ENCODE measurements around the gene USP44. TPM values are rescaled to one million over a fixed set of nuclear protein-coding genes. Genes with fewer than 3 reads are reported as not detected.
"Not testable (repeated sequence)": the region's sequence is repeated elsewhere in the genome, so short reads cannot be mapped to it uniquely, and the experiment has no call there.

The USP44 gene
- total RNA-seq, 1 experiment from 2014 or later: not detected

GRCh38 chr12:95492462-95492861 is 58.8 kb downstream of the USP44 start:
- Mint-ChIP-seq H3K27me3 (ENCODE audit: insufficient read depth, unreplicated experiment) (no peaks in the 10 kb centered on the region), H3K9me3 (ENCODE audit: unreplicated experiment) (no peaks in the 10 kb centered on the region), H3K4me1 (ENCODE audit: insufficient read depth, unreplicated experiment) (no peaks in the 10 kb centered on the region), H3K36me3 (ENCODE audit: insufficient read depth, unreplicated experiment) (peaks cover 89% of the 10 kb centered on the region), H3K4me3 (ENCODE audit: unreplicated experiment) (no peak overlapping the region), H3K27ac (ENCODE audit: low read depth, unreplicated experiment) (no peak overlapping the region)
- no peak for DNase-seq (ENCODE audit: unreplicated experiment)
- CTCF ChIA-PET: interaction anchor here (0.6 to 0.7 kb wide), 3 partner anchors 40 to 428 kb away, joined by 3 to 5 read pairs (median 4); no protein-coding TSS in a partner anchor
- BruUV-seq (replicated peaks): no TSS peak
- POLR2A ChIA-PET: no interaction called here
- no peak for TF ChIP-seq CTCF (IDR thresholded peaks at IDR 0.05; ENCODE audit: unreplicated experiment)
- intact Hi-C loops (cut with micrococcal nuclease): no loop called here

DNA sequence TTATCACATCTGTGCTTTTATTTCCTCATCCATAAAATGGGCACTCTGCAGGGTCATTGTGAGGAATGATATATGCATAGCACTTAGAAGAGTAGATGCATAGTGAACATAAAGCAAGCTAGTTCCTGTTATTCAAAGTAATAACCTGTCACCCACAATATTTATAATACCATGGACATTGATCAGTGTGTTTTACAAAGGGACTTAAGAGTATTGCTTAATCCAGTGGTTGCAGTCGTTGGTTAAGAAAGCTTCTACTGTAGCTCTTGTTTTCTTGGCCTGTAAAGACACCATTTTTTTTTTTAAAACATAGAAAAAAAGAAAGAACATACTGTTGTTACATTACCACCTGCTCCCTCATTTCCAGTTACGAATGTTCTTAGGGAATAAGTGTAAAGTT is 64.3 kb downstream of the USP44 start:
- intact Hi-C loops (cut with micrococcal nuclease): no loop called here
- POLR2A ChIA-PET: interaction anchor here (1.3 kb wide), 1 partner anchor 13 kb away, joined by 4 read pairs; the partner anchor contains the start of gene METAP2
- H3K36me3 Mint-ChIP-seq (ENCODE audit: insufficient read depth, unreplicated experiment): peaks cover 79% of the 10 kb centered on the region
- TF ChIP-seq CTCF (IDR thresholded peaks at IDR 0.05; ENCODE audit: unreplicated experiment): no peak
- DNase-seq (ENCODE audit: unreplicated experiment): no peak
- H3K27ac Mint-ChIP-seq (ENCODE audit: low read depth, unreplicated experiment): no peak overlapping the region
- H3K9me3 Mint-ChIP-seq (ENCODE audit: unreplicated experiment): no peaks in the 10 kb centered on the region
- H3K27me3 Mint-ChIP-seq (ENCODE audit: insufficient read depth, unreplicated experiment): no peaks in the 10 kb centered on the region
- CTCF ChIA-PET: interaction anchor here (0.6 kb wide), 1 partner anchor 814 kb away, joined by 4 read pairs; no protein-coding TSS in a partner anchor
- peaks cover 11% of the 10 kb centered on the region for H3K4me1 Mint-ChIP-seq (ENCODE audit: insufficient read depth, unreplicated experiment)
- BruUV-seq (replicated peaks): no TSS peak
- H3K4me3 Mint-ChIP-seq (ENCODE audit: unreplicated experiment): no peak overlapping the region

DNA sequence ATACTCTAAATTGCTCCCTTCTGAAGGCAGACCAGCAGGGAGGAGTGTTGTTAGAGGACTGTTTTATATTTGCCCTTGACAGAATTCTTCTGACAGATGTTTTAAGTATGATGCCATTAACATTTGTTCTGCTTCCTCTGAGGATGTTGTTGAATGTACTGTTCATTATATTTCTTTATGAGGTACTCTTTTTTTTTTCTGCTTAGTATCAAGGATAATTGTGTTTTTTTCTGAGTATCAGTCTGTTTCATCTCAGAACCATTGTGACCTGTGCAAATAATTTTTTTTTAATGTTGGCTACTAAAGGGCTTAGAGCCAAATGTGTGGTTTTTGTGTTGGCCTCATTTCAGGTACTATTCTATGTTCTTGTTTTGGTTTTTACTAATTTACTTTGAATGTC is 66.8 kb downstream of the USP44 start:
- ChIA-PET POLR2A (no interaction called here), CTCF (no interaction called here)
- H3K27ac Mint-ChIP-seq (ENCODE audit: low read depth, unreplicated experiment): no peak overlapping the region
- H3K4me1 Mint-ChIP-seq (ENCODE audit: insufficient read depth, unreplicated experiment): peaks cover 11% of the 10 kb centered on the region
- no TSS peak for BruUV-seq (replicated peaks)
- intact Hi-C loops (cut with micrococcal nuclease): no loop called here
- peaks cover 74% of the 10 kb centered on the region for H3K36me3 Mint-ChIP-seq (ENCODE audit: insufficient read depth, unreplicated experiment)
- no peak for TF ChIP-seq CTCF (IDR thresholded peaks at IDR 0.05; ENCODE audit: unreplicated experiment)
- H3K27me3 Mint-ChIP-seq (ENCODE audit: insufficient read depth, unreplicated experiment): no peaks in the 10 kb centered on the region
- H3K4me3 Mint-ChIP-seq (ENCODE audit: unreplicated experiment): no peak overlapping the region
- peak; percentile 16 for DNase-seq (ENCODE audit: unreplicated experiment)
- H3K9me3 Mint-ChIP-seq (ENCODE audit: unreplicated experiment): no peaks in the 10 kb centered on the region

DNA sequence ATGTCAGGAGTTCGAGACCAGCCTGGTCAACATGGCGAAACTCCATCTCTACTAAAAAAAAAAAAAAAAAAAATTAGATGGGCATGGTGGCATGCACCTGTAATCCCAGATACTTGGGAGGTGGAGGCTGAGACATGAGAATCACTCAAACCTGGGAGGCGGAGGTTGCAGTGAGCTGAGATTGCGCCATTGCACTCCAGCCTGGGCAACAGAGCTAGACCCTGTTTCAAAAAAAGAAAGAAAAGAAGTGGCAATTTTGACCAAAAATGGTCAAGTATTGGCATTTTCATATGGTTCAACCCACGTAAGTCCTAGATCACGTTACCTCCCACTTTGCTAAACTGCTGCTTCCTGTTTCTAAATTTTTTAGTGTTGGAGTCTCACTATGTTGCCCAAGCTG is 68.7 kb downstream of the USP44 start:
- H3K27ac Mint-ChIP-seq (ENCODE audit: low read depth, unreplicated experiment): peak overlapping the region; percentile 36
- peaks cover 78% of the 10 kb centered on the region for H3K36me3 Mint-ChIP-seq (ENCODE audit: insufficient read depth, unreplicated experiment)
- intact Hi-C loops (cut with micrococcal nuclease); BruUV-seq (replicated peaks); H3K9me3 Mint-ChIP-seq (ENCODE audit: unreplicated experiment); H3K4me3 Mint-ChIP-seq (ENCODE audit: unreplicated experiment); DNase-seq (ENCODE audit: unreplicated experiment); H3K27me3 Mint-ChIP-seq (ENCODE audit: insufficient read depth, unreplicated experiment): not testable (repeated sequence)
- ChIA-PET POLR2A (interaction anchor here (1.6 kb wide), 1 partner anchor 9 kb away, joined by 9 read pairs; the partner anchor contains the start of gene METAP2), CTCF (interaction anchor here (0.6 to 1.4 kb wide), 2 partner anchors 8 to 52 kb away, joined by 4 to 6 read pairs; partner anchors contain the start of gene METAP2)
- H3K4me1 Mint-ChIP-seq (ENCODE audit: insufficient read depth, unreplicated experiment): peaks cover 19% of the 10 kb centered on the region

- Mint-ChIP-seq H3K36me3 (ENCODE audit: insufficient read depth, unreplicated experiment) (peaks cover 78% of the 10 kb centered on the region), H3K27ac (ENCODE audit: low read depth, unreplicated experiment) (no peak overlapping the region), H3K4me3 (ENCODE audit: unreplicated experiment) (no peak overlapping the region), H3K27me3 (ENCODE audit: insufficient read depth, unreplicated experiment) (no peaks in the 10 kb centered on the region), H3K4me1 (ENCODE audit: insufficient read depth, unreplicated experiment) (peaks cover 19% of the 10 kb centered on the region), H3K9me3 (ENCODE audit: unreplicated experiment) (no peaks in the 10 kb centered on the region)
- TF ChIP-seq CTCF (IDR thresholded peaks at IDR 0.05; ENCODE audit: unreplicated experiment): no peak
- ChIA-PET CTCF (interaction anchor here (0.6 kb wide), 1 partner anchor 52 kb away, joined by 3 read pairs; no protein-coding TSS in a partner anchor), POLR2A (no interaction called here)
- BruUV-seq (replicated peaks): no TSS peak
- intact Hi-C loops (cut with micrococcal nuclease): no loop called here
- no peak for DNase-seq (ENCODE audit: unreplicated experiment)
Observed at GRCh38 chr12:95481888-95482287, 69.4 kb downstream of the USP44 start.

Data from MCF 10A (cell line).